ENCODE results near the gene THRB. TPM values are rescaled to one million over a fixed set of nuclear protein-coding genes. Genes with fewer than 3 reads are reported as not detected.

THRB gene
- total and polyA plus RNA-seq, 9 of the 15 experiments (the other 6 are each of a cell fraction or from before 2014, with no cell fraction given), result 1.7 to 14.9 (median 6.9) TPM

DNA sequence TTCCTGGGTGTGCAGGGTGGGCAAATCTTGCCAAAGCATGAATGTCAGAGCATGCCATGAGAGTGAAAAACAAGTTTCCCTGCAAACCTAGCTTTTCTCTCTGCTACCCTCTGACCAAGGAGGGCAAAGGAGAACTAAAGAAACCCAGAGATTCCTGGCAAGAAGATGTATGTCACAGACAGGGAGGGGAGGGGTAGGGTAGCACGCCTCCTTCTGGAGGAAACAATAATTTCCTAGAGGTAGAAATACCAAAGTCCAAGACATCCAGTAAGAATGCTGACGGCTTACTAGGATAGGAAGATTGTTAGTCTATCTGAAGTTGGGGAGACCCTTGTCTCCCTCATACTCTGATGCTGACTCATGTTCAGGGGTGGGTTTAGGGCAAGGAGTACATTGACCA, 345.6 kb downstream of the THRB start (continued):
- TF ChIP-seq, protein P1, sequence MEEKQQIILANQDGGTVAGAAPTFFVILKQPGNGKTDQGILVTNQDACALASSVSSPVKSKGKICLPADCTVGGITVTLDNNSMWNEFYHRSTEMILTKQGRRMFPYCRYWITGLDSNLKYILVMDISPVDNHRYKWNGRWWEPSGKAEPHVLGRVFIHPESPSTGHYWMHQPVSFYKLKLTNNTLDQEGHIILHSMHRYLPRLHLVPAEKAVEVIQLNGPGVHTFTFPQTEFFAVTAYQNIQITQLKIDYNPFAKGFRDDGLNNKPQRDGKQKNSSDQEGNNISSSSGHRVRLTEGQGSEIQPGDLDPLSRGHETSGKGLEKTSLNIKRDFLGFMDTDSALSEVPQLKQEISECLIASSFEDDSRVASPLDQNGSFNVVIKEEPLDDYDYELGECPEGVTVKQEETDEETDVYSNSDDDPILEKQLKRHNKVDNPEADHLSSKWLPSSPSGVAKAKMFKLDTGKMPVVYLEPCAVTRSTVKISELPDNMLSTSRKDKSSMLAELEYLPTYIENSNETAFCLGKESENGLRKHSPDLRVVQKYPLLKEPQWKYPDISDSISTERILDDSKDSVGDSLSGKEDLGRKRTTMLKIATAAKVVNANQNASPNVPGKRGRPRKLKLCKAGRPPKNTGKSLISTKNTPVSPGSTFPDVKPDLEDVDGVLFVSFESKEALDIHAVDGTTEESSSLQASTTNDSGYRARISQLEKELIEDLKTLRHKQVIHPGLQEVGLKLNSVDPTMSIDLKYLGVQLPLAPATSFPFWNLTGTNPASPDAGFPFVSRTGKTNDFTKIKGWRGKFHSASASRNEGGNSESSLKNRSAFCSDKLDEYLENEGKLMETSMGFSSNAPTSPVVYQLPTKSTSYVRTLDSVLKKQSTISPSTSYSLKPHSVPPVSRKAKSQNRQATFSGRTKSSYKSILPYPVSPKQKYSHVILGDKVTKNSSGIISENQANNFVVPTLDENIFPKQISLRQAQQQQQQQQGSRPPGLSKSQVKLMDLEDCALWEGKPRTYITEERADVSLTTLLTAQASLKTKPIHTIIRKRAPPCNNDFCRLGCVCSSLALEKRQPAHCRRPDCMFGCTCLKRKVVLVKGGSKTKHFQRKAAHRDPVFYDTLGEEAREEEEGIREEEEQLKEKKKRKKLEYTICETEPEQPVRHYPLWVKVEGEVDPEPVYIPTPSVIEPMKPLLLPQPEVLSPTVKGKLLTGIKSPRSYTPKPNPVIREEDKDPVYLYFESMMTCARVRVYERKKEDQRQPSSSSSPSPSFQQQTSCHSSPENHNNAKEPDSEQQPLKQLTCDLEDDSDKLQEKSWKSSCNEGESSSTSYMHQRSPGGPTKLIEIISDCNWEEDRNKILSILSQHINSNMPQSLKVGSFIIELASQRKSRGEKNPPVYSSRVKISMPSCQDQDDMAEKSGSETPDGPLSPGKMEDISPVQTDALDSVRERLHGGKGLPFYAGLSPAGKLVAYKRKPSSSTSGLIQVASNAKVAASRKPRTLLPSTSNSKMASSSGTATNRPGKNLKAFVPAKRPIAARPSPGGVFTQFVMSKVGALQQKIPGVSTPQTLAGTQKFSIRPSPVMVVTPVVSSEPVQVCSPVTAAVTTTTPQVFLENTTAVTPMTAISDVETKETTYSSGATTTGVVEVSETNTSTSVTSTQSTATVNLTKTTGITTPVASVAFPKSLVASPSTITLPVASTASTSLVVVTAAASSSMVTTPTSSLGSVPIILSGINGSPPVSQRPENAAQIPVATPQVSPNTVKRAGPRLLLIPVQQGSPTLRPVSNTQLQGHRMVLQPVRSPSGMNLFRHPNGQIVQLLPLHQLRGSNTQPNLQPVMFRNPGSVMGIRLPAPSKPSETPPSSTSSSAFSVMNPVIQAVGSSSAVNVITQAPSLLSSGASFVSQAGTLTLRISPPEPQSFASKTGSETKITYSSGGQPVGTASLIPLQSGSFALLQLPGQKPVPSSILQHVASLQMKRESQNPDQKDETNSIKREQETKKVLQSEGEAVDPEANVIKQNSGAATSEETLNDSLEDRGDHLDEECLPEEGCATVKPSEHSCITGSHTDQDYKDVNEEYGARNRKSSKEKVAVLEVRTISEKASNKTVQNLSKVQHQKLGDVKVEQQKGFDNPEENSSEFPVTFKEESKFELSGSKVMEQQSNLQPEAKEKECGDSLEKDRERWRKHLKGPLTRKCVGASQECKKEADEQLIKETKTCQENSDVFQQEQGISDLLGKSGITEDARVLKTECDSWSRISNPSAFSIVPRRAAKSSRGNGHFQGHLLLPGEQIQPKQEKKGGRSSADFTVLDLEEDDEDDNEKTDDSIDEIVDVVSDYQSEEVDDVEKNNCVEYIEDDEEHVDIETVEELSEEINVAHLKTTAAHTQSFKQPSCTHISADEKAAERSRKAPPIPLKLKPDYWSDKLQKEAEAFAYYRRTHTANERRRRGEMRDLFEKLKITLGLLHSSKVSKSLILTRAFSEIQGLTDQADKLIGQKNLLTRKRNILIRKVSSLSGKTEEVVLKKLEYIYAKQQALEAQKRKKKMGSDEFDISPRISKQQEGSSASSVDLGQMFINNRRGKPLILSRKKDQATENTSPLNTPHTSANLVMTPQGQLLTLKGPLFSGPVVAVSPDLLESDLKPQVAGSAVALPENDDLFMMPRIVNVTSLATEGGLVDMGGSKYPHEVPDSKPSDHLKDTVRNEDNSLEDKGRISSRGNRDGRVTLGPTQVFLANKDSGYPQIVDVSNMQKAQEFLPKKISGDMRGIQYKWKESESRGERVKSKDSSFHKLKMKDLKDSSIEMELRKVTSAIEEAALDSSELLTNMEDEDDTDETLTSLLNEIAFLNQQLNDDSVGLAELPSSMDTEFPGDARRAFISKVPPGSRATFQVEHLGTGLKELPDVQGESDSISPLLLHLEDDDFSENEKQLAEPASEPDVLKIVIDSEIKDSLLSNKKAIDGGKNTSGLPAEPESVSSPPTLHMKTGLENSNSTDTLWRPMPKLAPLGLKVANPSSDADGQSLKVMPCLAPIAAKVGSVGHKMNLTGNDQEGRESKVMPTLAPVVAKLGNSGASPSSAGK (IDR thresholded peaks at IDR 0.05), result no peak
- TF ChIP-seq NFE2L1 (tag; IDR thresholded peaks at IDR 0.05; ENCODE audit: borderline replicate concordance, low read depth) (no peak), MAFK (IDR thresholded peaks at IDR 0.05; ENCODE audit: low read length) (no peak), MAFG (tag; conservative IDR thresholded peaks at IDR 0.05) (0 out of 2 replicates have a peak, but pooled peaks have one; percentile 8), NFE2 (IDR thresholded peaks at IDR 0.05; ENCODE audit: low read depth) (no peak), SMC3 (conservative IDR thresholded peaks at IDR 0.05; ENCODE audit: insufficient read depth, low read depth, low read length) (0 out of 2 replicates have a peak, but pooled peaks have one; percentile 22), YBX1 (IDR thresholded peaks at IDR 0.05) (no peak), RAD21 (CRISPR knock-in tag; conservative IDR thresholded peaks at IDR 0.05 in 1 of 2, IDR thresholded peaks at IDR 0.05 in 1 of 2) (peak in 1 of 2 experiments; percentile 44; a peak in 2 of 4 replicates), HDAC2 (IDR thresholded peaks at IDR 0.05) (no peak)
- TF ChIP-seq, protein P2, sequence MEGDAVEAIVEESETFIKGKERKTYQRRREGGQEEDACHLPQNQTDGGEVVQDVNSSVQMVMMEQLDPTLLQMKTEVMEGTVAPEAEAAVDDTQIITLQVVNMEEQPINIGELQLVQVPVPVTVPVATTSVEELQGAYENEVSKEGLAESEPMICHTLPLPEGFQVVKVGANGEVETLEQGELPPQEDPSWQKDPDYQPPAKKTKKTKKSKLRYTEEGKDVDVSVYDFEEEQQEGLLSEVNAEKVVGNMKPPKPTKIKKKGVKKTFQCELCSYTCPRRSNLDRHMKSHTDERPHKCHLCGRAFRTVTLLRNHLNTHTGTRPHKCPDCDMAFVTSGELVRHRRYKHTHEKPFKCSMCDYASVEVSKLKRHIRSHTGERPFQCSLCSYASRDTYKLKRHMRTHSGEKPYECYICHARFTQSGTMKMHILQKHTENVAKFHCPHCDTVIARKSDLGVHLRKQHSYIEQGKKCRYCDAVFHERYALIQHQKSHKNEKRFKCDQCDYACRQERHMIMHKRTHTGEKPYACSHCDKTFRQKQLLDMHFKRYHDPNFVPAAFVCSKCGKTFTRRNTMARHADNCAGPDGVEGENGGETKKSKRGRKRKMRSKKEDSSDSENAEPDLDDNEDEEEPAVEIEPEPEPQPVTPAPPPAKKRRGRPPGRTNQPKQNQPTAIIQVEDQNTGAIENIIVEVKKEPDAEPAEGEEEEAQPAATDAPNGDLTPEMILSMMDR (IDR thresholded peaks at IDR 0.05 in 2 of 3, conservative IDR thresholded peaks at IDR 0.05 in 1 of 3; ENCODE audit: insufficient read depth in 2 of 3, low read depth in 1 of 3, low read length in 3 of 3), result peak; percentile 48 to 62 (median 60)

Measured in K562 (cell line).